Occipital lobe (tissue), 2 donors: Measurements from ENCODE around the gene DCAF5. TPM values are rescaled to one million over a fixed set of nuclear protein-coding genes. Genes with fewer than 3 reads are reported as not detected.
A peak's percentile ranks its signal among the peaks of the same experiment; 100 is the strongest.

Experiments
- DNase-seq: peaks from one replicate; lab custom pipeline; 2025; lab: John Stamatoyannopoulos, UW
- total RNA-seq: library from RNA; depleted of rRNA; stranded (reverse); fragments of >200 nt; gene quantifications from one replicate; pipeline ENCODE4 v1.2.3, GENCODE V29; 2014

DCAF5 gene
- total RNA-seq, 1 donor from 2014 or later: 37.1 TPM

GRCh38 chr14:69141550-69141949 is 11.4 kb downstream of the DCAF5 start:
- no peak for DNase-seq

- DNase-seq: no peak
Observed at GRCh38 chr14:69139743-69140142, 13.2 kb downstream of the DCAF5 start.

DNA sequence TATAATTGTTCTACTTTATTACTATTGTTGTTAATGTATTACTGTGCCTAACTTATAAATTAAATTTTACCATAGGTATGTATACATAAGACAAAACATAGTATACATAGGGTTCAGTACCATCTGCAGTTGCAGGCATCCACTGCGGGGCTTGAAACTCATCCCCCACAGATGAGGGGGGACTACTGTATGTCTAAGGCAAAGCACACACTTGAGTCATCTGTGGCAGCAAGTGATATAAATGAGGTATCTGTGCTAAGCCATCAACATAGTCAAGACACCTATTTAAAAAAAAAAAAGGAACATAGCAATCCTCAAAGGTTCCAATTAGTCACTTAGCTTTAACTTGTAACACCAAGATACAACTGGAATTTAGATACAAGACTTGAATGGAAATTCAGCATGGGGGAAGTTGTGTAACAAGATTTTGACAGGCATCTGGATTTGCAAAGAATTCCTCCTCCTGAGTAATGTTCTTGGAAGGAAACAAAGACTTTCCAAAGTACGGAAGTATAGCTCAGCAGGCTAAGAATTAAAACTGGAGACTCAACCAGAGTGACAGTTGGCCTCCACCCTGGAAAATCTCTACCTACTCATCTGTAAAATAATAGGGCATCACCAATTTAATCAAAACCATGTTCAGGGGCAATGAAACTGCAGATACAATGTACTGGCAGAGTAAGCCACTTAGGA is 14.9 kb downstream of the DCAF5 start:
- no peak for DNase-seq

GRCh38 chr14:69137416-69137815 is 15.5 kb downstream of the DCAF5 start:
- no peak for DNase-seq

GRCh38 chr14:69135133-69135532 is 17.8 kb downstream of the DCAF5 start:
- DNase-seq: no peak

DNA sequence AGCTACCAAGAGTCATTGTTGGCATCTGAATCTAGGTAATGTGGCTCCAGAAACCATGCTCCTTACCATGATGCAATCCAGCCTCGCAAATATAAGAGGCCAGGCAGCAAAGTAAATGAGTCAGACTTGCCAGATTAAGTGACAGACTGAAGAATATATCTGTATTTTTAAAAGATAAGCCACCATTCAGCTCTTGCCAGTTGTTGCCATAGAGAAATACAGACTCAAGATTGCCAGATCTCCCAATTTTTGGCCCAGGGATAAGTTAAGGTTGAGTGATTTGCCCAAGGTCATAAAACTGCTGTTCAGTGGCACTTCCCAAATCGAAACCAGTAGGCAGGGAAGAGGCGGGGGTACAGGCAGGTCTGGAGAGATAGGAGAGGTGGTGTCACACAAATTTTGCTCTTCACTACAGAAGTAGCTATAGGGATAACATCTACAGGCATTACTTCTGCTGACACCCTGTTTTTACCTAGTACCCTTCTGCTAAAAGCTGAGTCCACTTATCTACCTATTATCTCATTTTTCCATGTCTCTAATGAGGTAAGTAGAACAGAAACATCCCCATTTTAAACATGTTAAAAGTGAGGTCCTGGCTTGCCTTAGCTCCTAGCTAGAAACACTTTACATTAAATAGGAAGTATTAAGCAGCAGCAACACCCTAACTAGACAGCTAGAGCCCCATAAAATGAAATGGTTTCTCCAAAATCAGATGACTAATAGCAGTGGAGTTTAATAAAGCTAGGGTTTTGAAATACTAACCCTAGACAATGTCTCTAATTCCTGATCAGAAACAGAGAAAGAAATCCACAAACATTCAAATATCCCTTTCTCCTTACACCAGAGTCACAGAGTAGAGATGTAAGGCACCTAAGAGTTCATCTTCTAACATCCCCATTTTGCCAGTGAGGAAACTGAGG is 19.5 kb downstream of the DCAF5 start:
- no peak for DNase-seq

GRCh38 chr14:69132513-69133181 is 20.3 kb downstream of the DCAF5 start:
- no peak for DNase-seq

DNA sequence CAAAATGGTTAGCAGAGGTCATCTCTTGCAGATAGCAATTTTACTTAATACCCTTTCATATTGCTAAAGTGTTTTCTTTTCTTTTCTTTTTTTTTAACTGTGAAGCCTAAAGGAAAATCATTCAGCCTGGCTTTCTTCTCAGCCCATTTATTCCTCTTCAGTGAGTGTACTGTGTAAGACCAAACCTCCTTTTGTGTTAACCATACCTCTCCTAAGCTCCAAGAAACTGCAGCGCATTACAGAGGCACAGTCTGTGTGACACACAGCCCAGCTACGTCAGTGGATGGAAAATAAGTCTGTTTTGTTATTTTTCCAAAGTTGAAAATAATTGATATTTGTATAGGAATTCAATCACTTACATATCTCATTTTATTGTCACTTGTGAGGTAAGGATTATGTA is 21.7 kb downstream of the DCAF5 start:
- no peak for DNase-seq

- DNase-seq: peak; percentile 62
Observed at GRCh38 chr14:69129264-69129880, 23.5 kb downstream of the DCAF5 start.

GRCh38 chr14:69118305-69118704 is 34.6 kb downstream of the DCAF5 start:
- no peak for DNase-seq

GRCh38 chr14:69117020-69117767 is 35.7 kb downstream of the DCAF5 start:
- no peak for DNase-seq

GRCh38 chr14:69115407-69116185 is 37.3 kb downstream of the DCAF5 start:
- DNase-seq: no peak

DNA sequence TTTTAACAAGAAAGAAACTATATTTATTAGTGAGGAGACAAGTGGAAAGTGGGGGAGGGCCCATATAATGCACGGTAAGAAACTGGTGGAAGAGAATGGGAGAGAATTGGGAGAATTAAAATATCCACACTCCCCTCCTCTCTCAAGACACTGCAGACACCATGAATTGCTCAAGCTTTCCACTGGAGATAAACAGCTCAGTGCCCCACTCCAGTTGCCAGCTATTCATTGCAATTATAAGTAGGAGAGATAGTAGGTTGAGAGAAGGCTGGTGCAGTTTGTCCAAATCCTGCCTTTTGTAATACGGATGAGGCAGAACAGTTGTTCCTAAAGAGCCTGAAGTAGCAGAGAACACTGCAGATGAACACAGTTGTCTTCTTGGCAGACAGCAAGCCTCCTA is 38.2 kb downstream of the DCAF5 start:
- DNase-seq: no peak

DNA sequence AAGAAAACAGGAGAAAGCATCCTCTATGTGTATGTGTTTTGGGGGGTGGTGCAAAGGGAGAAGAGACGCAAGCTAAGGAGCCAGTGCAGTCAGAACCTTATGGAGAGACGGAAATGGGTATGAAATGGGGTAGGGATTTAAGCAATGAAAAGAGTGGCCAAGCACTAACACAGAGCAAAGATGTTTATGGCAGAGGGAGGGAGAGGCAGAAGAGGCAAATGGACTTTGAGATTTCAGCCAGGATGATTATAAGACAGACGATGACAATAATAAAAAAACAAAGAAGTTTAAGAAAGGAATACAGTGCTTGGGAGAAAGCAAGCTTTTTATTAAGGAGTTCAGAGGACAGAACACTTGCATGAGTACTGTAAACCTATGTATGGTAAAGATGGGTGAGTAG is 44.6 kb downstream of the DCAF5 start:
- DNase-seq: no peak

DNA sequence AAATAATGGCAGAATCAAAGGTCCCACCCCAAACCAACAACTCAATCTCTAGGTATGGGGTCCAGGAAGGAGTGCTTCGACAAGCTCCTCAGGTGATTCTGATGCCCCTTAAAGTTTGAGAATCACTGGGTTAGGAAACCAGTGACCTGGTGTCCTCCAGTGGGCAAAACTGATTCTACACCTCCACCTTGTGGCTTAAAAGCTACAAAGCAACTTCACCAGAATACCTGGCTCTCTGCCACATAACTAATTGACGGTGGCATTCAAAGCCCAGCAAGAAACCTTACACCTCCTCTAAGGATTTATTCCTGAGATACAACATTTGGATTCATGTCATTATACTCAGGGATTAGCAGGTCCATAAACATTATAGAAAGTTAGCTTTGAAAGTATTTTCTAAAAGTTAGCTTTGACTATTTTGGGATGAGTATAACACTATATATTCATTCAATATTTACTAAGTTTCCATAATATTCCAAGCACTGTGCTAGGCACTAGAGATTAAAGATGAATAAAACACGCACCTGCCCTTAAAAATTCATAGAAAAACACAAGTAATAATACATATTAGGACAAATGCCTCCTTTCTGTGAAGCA is 45.4 kb downstream of the DCAF5 start:
- DNase-seq: no peak

GRCh38 chr14:69106451-69106850 is 46.5 kb downstream of the DCAF5 start:
- no peak for DNase-seq

GRCh38 chr14:69105326-69105725 is 47.6 kb downstream of the DCAF5 start:
- DNase-seq: no peak

DNA sequence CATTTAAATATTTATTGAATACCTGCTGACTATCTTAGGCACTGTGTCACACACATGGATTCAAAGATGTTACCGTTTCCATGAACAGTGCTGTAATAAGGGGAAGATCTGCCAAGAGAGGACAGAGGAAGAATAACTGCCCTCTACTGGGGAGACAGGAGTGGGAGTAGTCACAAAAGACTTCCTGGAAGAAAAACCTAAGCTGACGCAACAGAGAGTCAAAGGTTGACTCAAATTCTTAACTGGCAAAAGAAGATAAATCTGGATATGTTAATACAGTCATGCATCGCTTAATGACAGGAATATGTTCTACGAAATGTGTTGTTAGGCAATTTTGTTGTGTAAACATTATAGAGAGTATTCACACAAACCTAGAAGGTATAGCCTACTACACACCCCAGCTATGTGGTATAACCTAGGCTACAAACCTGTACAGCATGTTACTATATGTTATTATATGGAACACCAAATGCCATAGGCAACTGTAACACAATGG is 51.5 kb downstream of the DCAF5 start:
- no peak for DNase-seq

GRCh38 chr14:69097974-69098373 is 54.9 kb downstream of the DCAF5 start:
- DNase-seq: no peak
